T-helper 1 cell (primary cell): Measurements from ENCODE around the gene MRPS6.

Experiments
- DNase-seq, 5 donors: peaks; one replicate each; pipeline ENCODE4 v3.0.0-alpha.2; 2012 to 2020

The MRPS6 gene

GRCh38 chr21:34182436-34182835 lies 109.1 kb downstream of the MRPS6 start:
- no peak for DNase-seq

- no peak for DNase-seq
These were observed 110.1 kb downstream of the MRPS6 start for GRCh38 chr21:34183331-34183928.

GRCh38 chr21:34184232-34184631 lies 110.9 kb downstream of the MRPS6 start:
- DNase-seq = no peak

GRCh38 chr21:34185026-34185750 lies 111.8 kb downstream of the MRPS6 start:
- DNase-seq = no peak

GRCh38 chr21:34186109-34186719 lies 112.8 kb downstream of the MRPS6 start:
- no peak for DNase-seq

GRCh38 chr21:34187935-34188334 lies 114.6 kb downstream of the MRPS6 start:
- no peak for DNase-seq

GRCh38 chr21:34189506-34189905 lies 116.1 kb downstream of the MRPS6 start:
- no peak for DNase-seq

GRCh38 chr21:34190576-34191321 lies 117.4 kb downstream of the MRPS6 start:
- no peak for DNase-seq

- no peak for DNase-seq
These were observed 118.5 kb downstream of the MRPS6 start for GRCh38 chr21:34191876-34192275.
